HG02798 (cell line): ENCODE data around the gene CT45A1.
"Not testable (repeated sequence)": the region's sequence is repeated elsewhere in the genome, so short reads cannot be mapped to it uniquely, and the experiment has no call there.

Experiments used
- ATAC-seq: cut with Tn5 transposase; IDR thresholded peaks from one replicate; pipeline ENCODE4 v1.9.1; 2021; ENCODE audit warnings: mild to moderate bottlenecking; ENCODE audit not compliant: unreplicated experiment, poor library complexity

Gene CT45A1, protein sequence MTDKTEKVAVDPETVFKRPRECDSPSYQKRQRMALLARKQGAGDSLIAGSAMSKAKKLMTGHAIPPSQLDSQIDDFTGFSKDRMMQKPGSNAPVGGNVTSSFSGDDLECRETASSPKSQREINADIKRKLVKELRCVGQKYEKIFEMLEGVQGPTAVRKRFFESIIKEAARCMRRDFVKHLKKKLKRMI

DNA sequence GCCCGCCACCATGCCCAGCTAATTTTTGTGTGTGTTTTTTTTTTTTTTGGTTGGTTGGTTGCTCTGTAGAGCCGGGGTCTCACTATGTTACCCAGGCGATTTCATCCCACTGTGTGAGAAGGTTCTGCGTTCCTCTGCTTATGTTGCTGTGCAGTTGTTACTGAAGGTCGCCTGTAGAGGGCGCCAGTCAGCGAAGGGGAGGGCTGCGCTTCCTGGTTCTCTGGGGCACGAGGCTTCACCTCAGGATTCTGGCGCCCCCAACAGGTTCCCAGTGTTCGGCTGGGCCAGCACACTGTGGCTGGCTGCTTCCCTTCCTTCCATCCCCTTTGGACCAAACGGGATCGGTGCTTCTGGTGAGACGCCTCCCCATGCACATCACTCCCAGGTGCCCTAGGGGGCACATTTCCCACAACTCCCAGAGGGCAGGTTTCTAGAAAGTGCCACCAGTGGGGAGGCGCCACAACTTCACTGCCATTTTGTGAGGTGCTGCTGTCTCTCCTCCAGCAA, at the start of gene CT45A1:
Gene CT45A1, plus strand, starts transcription at position 457 of the 507 bp plus-strand sequence. CDS start 5,302 bp downstream, outside the sequence.
- not testable (repeated sequence) for ATAC-seq

DNA sequence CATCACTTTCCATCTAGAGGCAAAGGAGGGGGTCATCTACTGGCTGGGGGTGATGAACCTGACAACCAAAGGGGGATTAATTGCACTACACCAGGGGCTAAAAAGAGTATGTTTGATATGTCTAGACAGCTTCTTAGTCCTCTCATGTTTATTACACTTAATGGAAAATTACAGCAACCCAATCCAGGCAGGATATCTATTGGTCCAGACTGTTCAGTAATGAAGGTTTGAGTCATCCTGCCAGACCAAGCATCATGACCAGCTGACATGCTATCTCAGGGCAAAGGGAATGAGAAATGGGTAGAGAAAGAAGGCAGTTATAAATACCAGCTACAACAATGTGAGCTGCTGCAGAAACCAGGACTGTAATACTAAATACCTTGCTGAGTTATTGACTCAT, 40.5 kb upstream of the CT45A1 start:
- ATAC-seq: not testable (repeated sequence)

DNA sequence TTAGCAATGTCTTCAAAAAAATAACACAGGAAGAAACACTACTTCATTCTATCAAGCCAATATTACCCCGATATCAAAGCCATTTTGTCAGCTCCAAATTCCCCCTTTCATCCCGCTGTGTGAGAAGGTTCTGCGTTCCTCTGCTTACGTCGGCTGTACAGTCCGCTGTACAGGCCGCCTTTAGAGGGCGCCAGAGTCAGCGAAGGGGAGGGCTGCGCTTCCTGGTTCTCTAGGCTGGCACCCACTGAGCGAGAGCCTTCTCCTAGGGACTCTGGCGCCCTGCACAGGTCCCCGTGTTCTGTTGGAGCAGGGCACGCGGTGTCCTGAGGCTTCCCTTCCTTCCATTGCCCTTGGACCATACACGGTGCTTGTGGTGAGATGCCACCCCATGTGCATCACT, 25.3 kb upstream of the CT45A1 start:
- ATAC-seq: no peak

DNA sequence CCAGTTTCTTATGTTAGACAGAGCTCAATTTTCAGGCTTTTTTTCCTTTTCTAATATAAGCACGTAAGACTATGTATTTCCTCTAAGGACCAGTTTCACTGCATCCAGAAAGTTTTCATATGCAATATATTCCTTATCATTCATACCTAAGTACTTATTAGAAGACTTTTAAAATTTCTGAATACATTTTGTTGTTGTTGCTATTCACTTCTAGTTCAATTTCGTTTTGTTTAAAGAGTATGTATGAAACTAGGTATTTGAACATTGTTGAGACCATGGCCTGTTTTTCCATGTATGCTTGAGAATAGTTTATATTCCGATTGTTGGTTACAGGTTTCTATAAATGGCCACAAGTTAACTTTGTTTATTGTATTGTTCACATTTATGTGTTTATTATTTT, 18.0 kb upstream of the CT45A1 start:
- ATAC-seq: no peak

DNA sequence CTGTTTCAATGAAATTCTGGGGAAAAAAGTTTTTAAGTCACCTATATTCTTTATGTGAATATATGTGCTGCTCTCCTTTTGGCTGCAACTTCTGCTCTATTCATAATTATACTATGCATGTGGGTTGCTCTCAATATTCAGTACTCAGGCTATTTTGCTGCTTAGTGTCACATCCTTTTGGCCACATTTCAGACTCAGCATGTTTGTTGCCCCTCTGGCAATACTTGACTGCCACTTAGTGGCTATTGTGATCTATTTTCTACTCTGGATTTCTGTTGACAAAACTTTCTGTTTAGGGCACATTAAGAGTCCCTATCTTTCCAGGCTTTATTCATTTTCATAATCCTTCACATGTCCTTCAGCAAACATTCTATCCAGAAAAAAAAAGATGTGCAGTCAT, 15.8 kb upstream of the CT45A1 start:
- ATAC-seq: no peak

DNA sequence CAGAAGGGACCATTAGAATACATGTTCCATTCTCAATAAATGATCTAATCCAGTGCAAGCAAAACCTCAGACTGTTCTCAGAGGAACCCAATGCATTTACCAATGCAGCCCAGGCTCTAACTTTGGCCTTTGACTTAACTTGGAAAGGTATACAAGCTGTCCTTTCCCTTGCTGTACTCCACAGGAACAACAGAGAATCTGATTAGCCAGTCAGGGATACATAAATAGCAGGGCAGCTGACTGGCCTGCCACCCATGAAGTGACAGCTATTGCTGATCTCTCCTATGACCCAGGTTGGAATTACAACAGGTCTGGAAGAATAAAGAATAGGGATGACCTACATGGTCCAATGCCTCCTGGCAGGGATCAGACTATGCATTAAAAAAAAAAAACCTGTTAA, 14.5 kb upstream of the CT45A1 start:
- no peak for ATAC-seq

DNA sequence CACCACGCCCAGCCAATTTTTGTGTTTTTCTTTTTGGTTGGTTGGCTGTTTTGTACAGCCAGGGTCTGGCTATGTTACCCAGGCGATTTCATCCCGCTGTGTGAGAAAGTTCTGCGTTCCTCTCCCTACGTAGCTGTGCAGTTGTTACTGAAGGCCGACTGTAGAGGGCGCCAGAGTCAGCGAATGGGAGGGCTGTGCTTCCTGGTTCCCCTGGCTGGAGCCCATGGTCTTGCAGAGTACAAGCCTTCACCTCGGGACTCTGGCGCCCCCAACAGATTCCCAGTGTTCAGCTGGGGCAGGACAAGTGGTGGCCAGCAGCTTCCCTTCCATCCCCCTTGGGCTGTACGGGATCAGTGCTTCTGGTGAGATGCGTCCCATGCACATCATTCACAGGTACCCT, 5.6 kb upstream of the CT45A1 start:
- ATAC-seq: no peak

DNA sequence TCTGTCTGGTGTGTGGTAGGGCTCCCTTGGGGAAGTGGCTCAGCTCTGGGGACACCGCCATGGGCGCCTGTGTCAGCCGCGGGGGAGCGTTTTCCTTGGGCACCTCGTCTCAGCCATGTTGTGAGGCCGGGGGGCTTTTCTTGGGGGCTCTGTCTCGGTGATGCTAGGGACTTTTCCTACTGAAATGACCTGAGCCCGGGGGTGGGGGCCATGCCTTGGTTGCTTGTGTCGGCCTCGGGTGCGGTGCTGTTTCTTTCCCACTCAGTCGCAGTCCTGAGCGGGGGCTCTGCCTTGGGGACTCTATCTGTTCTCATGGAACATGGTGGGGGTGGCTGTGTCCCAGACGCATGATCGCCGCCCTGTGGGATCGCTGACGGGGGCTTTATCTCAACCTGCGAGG, 356 bp downstream of the CT45A1 start:
- ATAC-seq: no peak

DNA sequence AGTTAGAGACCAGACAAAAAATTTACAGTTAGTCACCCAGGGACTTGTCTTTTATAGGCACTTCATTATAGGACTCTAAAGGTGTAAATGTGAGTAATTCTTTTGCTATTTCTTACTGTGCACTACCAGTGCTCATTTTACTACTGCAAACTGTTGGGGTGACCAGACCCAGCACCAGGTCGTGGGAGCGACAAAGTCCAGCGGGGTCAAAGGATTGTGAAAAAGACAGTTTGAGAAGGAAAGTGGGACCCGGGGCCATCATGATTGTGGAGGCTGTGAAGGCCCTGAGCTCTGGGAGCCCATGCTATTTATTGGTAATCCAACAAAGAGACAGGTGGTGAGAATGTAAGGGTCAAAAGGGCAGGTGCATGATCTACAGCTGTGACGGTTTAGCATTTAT, 21.2 kb downstream of the CT45A1 start:
- not testable (repeated sequence) for ATAC-seq

DNA sequence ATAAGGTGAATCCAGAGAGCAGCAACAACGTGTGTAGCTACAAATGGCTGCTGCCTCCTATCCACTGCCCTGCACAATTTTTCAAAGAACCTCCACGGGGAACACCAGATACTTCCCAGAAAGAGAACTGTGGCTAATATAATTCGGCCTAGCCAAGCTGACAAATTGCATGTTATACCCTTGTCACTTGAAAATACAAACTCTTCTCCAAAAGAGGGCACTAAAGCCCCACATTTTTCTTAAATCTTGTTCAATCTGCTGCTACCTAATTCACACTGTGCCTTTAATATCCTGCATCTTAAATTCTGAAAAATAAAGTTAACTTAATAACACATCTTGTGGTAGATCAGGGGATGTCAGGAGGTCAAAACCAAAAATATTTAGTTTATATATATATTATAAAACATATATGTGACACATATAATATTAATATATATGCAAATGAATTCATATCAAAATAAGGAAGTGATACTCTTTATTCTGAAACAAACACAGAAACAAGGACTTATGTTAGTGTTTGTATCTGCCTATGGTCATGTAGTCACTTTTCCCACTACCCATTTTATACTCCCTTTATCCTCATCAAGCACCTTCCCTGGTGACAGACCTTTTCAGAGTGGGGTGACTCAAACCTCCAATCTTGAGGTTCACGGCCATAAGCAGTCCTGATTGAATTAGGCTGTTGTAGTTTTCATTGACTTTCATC, 24.1 kb downstream of the CT45A1 start:
- no peak for ATAC-seq

DNA sequence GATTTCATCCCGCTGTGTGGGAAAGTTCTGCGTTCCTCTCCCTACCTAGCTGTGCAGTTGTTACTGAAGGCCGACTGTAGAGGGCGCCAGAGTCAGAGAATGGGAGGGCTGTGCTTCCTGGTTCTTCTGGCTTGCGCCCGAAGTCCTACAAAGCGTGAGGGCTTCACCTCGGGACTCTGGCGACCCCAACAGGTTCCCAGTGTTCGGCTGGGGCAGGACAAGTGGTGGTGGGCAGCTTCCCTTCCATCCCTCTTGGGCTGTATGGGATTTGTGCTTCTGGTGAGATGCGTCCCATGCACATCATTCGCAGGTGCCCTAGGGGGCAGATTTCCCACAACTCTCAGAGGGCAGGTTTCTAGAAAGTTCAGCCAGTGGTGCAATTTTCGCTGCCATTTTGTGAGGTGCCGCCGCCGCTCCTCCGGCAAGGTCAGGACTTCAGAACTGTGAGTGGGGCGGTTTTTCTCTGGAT, 27.3 kb downstream of the CT45A1 start:
- peak; percentile 76 for ATAC-seq

DNA sequence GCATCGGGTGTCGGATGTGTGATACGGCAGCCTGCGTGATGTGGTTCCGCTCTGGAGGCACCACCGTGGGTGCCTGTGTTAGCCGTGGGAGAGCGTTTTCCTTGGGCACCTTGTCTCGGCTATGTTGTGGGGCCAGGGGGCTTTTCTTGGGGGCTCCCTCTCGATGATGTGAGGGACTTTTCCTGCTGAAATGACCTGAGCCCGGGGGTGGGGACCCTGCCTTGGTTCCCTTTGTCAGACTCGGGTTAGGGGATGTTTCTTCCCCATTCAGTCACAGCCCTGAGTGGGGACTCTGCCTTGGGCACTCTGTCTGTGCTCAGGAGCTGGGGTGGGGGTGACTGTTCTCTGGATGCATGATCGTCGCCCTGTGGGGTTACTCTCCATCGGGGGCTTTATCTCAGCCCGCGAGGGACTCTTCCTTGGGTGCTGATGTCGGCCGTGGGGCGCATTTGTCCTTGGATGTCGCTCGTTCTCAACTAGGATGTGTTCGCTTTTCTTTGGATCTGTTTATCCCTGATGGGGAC, 27.8 kb downstream of the CT45A1 start:
- ATAC-seq: no peak

DNA sequence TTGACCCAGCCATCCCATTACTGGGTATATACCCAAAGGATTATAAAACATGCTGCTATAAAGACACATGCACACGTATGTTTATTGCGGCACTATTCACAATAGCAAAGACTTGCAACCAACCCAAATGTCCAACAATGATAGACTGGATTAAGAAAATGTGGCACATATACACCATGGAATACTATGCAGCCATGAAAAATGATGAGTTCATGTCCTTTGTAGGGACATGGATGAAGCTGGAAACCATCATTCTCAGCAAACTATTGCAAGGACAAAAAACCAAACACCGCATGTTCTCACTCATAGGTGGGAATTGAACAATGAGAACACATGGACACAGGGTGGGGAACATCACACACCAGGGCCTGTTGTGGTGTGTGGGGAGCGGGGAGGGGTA, 31.3 kb downstream of the CT45A1 start:
- not testable (repeated sequence) for ATAC-seq

DNA sequence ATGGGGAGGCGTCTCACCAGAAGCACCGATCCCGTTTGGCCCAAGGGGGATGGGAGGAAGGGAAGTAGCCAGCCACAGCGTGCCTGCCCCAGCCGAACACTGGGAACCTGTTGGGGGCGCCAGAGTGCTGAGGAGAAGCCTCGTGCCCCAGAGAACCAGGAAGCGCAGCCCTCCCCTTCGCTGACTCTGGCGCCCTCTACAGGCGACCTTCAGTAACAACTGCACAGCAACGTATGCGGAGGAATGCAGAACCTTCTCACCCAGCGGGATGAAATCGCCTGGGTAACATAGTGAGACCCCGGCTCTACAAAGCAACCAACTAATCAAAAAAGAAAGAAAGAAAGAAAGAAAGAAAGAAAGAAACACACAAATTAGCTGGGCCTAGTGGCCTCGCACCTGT, 54.7 kb downstream of the CT45A1 start, which contains the start of gene CT45A3:
Gene CT45A3, minus strand, starts transcription at position 101 of the 400 bp plus-strand sequence. CDS start 3,747 bp downstream, outside the sequence.
- not testable (repeated sequence) for ATAC-seq
